CD14-positive monocyte (primary cell): Measurements from ENCODE around the gene TBC1D26. TPM values are rescaled to one million over a fixed set of nuclear protein-coding genes. Genes with fewer than 3 reads are reported as not detected.
"Not testable (repeated sequence)": the region's sequence is repeated elsewhere in the genome, so short reads cannot be mapped to it uniquely, and the experiment has no call there.

Experiments
- DNase-seq, 3 donors: peaks; one replicate each; pipeline ENCODE4 v3.0.0-alpha.2; 2011 to 2022
- H2AFZ ChIP-seq: 2 replicates; pipeline ENCODE4 v1.6.0; 2012; ENCODE audit warnings: mild to moderate bottlenecking, low read depth, low read length, inconsistent platforms; ENCODE audit not compliant: insufficient read depth, poor library complexity, severe bottlenecking
- H3K27ac ChIP-seq, 2 donors: 1 replicate in 1 of 2; 2 replicates in 1 of 2; pipeline ENCODE4 v1.5.1; 2012 to 2013; ENCODE audit warnings: low read length in 2 of 2, control low read depth in 1 of 2, inconsistent platforms in 1 of 2, low read depth in 1 of 2, mild to moderate bottlenecking in 1 of 2
- H3K27me3 ChIP-seq, 2 donors: one replicate each; pipeline versions ENCODE4 v1.6.0 to v1.6.1; 2011 to 2013; ENCODE audit warnings: low read length in 2 of 2; ENCODE audit not compliant: control insufficient read depth in 2 of 2, insufficient read depth in 2 of 2
- H3K36me3 ChIP-seq, 2 donors: replicated peaks in 1 of 2; 1 replicate in 1 of 2; 2 replicates in 1 of 2; pipeline versions ENCODE4 v1.5.1 to v1.6.1; 2012 to 2013; ENCODE audit warnings: low read length in 2 of 2, control low read depth in 1 of 2, inconsistent platforms in 1 of 2, mild to moderate bottlenecking in 1 of 2; ENCODE audit not compliant: insufficient read depth in 2 of 2, control insufficient read depth in 1 of 2
- H3K4me1 ChIP-seq, 2 donors: 1 replicate in 1 of 2; 2 replicates in 1 of 2; pipeline versions ENCODE4 v1.5.1 to v1.6.1; 2012 to 2013; ENCODE audit warnings: low read length in 2 of 2, control low read depth in 1 of 2, inconsistent platforms in 1 of 2, mild to moderate bottlenecking in 1 of 2, moderate library complexity in 1 of 2; ENCODE audit not compliant: insufficient read depth in 2 of 2, control insufficient read depth in 1 of 2
- H3K4me2 ChIP-seq: replicated peaks from 2 replicates; pipeline ENCODE3; 2012; ENCODE audit warnings: low read length, moderate library complexity, mild to moderate bottlenecking; ENCODE audit not compliant: poor library complexity, severe bottlenecking; ENCODE audit errors: extremely low read depth
- H3K4me3 ChIP-seq, 3 experiments: fragments of 200-600 bp in 1 of 3; sonication (generic) in 1 of 3; replicated peaks in 1 of 3; 1 replicate in 2 of 3; 2 replicates in 1 of 3; pipeline ENCODE4 v1.5.1; 2011 to 2013; ENCODE audit warnings: low read length in 3 of 3, mild to moderate bottlenecking in 3 of 3, control low read depth in 2 of 3, low read depth in 2 of 3, inconsistent platforms in 1 of 3, moderate library complexity in 1 of 3
- H3K79me2 ChIP-seq: 2 replicates; pipeline ENCODE4 v1.6.0; 2012; ENCODE audit warnings: mild to moderate bottlenecking, control low read depth, inconsistent platforms, low read length, moderate library complexity; ENCODE audit not compliant: insufficient read depth
- H3K9ac ChIP-seq: 2 replicates; pipeline ENCODE4 v1.6.0; 2017; ENCODE audit warnings: low read length, mild to moderate bottlenecking; ENCODE audit not compliant: insufficient read depth, poor library complexity, severe bottlenecking
- H3K9me3 ChIP-seq, 2 donors: replicated peaks in 1 of 2; 1 replicate in 1 of 2; 2 replicates in 1 of 2; pipeline versions ENCODE4 v1.5.1 to v1.6.1; 2012 to 2013; ENCODE audit warnings: low read length in 2 of 2, control low read depth in 1 of 2; ENCODE audit not compliant: control insufficient read depth in 1 of 2, insufficient read depth in 1 of 2
- H4K20me1 ChIP-seq: 2 replicates; pipeline ENCODE4 v1.6.0; 2012; ENCODE audit warnings: mild to moderate bottlenecking, low read length, control low read depth, moderate library complexity; ENCODE audit not compliant: insufficient read depth
- H3K27ac Mint-ChIP-seq, 7 donors: one replicate each; pipeline ENCODE4 v1.8.0; 2020; ENCODE audit warnings: mild to moderate bottlenecking in 7 of 7, mixed read lengths in 7 of 7, moderate library complexity in 6 of 7, inconsistent platforms in 2 of 7
- H3K27me3 Mint-ChIP-seq, 3 donors: one replicate each; pipeline ENCODE4 v1.8.0; 2021 to 2022; ENCODE audit warnings: low read depth in 3 of 3, mild to moderate bottlenecking in 3 of 3, mixed read lengths in 3 of 3, moderate library complexity in 3 of 3, inconsistent platforms in 1 of 3
- H3K36me3 Mint-ChIP-seq, 2 donors: one replicate each; pipeline ENCODE4 v1.8.0; 2020; ENCODE audit warnings: mixed read lengths in 2 of 2, inconsistent platforms in 1 of 2, mild to moderate bottlenecking in 1 of 2
- H3K4me1 Mint-ChIP-seq: one replicate; pipeline ENCODE4 v1.8.0; 2020; ENCODE audit warnings: mild to moderate bottlenecking, mixed read lengths
- H3K4me3 Mint-ChIP-seq, 2 donors: one replicate each; pipeline ENCODE4 v1.8.0; 2020; ENCODE audit warnings: mild to moderate bottlenecking in 2 of 2, mixed read lengths in 2 of 2, moderate library complexity in 1 of 2
- H3K9me3 Mint-ChIP-seq, 7 donors: one replicate each; pipeline ENCODE4 v1.8.0; 2020 to 2022; ENCODE audit warnings: mixed read lengths in 7 of 7, mild to moderate bottlenecking in 6 of 7, moderate library complexity in 6 of 7, inconsistent platforms in 2 of 7
- CTCF ChIP-seq: fragments of 200-600 bp; IDR thresholded peaks from one replicate; pipeline ENCODE4 v1.8.0; 2022; ENCODE audit warnings: antibody characterized with exemption, mild to moderate bottlenecking
- WGBS: methylation state at CpG from one replicate; pipeline ENCODE4 v1.1.5; 2013; ENCODE audit warnings: missing lambda C conversion rate; ENCODE audit not compliant: insufficient coverage; 5-methylcytosine and 5-hydroxymethylcytosine counted together
- intact Hi-C, 2 donors: fragments of 100-400 bp; cut with micrococcal nuclease; formaldehyde crosslinking; loops; one replicate each; pipeline versions ENCODE4 v1.15.0 to v1.15.1; 2023
- polyA plus RNA-seq, 3 donors: library from polyadenylated mRNA; depleted of rRNA in 1 of 3; unstranded in 2 of 3; stranded (reverse) in 1 of 3; fragments of 300-500 nt in 2 of 3; fragments of >200 nt in 1 of 3; fragmentation: Illumina TruSeq in 2 of 3; gene quantifications; 1 replicate in 2 of 3; 2 replicates in 1 of 3; pipeline ENCODE4 v1.2.3, GENCODE V29; 2012 to 2021

Gene TBC1D26
- polyA plus RNA-seq, 3 donors, result 0.03 TPM; not detected in 2

GRCh38 chr17:15740041-15740440, 8.0 kb downstream of the TBC1D26 start:
- H3K9ac ChIP-seq, H4K20me1 ChIP-seq, H3K4me1 ChIP-seq, H3K4me2 ChIP-seq, DNase-seq, H3K4me3 Mint-ChIP-seq, H3K36me3 Mint-ChIP-seq, H3K27ac Mint-ChIP-seq, H3K27me3 Mint-ChIP-seq, H3K4me1 Mint-ChIP-seq, H3K79me2 ChIP-seq, intact Hi-C loops, H3K9me3 ChIP-seq, H3K27ac ChIP-seq, H3K27me3 ChIP-seq, H2AFZ ChIP-seq, H3K4me3 ChIP-seq, H3K36me3 ChIP-seq: not testable (repeated sequence)
- 100% methylated on average over 2 of the region's 8 CpGs for whole genome bisulfite sequencing
- peaks cover under 1 to 23% (median 5%) of the 10 kb centered on the region in 7 donors for H3K9me3 Mint-ChIP-seq

- Histone ChIP-seq H3K9ac (no peak overlapping the region), H3K4me2 (no peak overlapping the region), H4K20me1 (no peaks in the 10 kb centered on the region), H3K36me3 (no peaks in the 10 kb centered on the region), H2AFZ (no peak overlapping the region), H3K9me3 (no peaks in the 10 kb centered on the region), H3K27me3 (no peaks in the 10 kb centered on the region), H3K79me2 (no peaks in the 10 kb centered on the region), H3K4me3 (no peak overlapping the region), H3K4me1 (no peaks in the 10 kb centered on the region), H3K27ac (no peak overlapping the region)
- H3K9me3 Mint-ChIP-seq, result peaks cover 0 to 21% (median 5%) of the 10 kb centered on the region in 7 donors
- H3K36me3 Mint-ChIP-seq, result no peaks in the 10 kb centered on the region
- no peak overlapping the region for H3K27ac Mint-ChIP-seq
- TF ChIP-seq CTCF, result no peak
- intact Hi-C loops, result no loop called here
- 98% methylated on average over 7 of the region's 7 CpGs for WGBS
- no peak for DNase-seq
- H3K4me1 Mint-ChIP-seq, result no peaks in the 10 kb centered on the region
- H3K4me3 Mint-ChIP-seq, result no peak overlapping the region
- peaks cover 2 to 5% (median 5%) of the 10 kb centered on the region in 3 donors for H3K27me3 Mint-ChIP-seq
Measured at GRCh38 chr17:15740570-15741120, 8.6 kb downstream of the TBC1D26 start.
